Suprapubic skin (tissue), 4 donors: Measurements from ENCODE around the gene ANO2.

Experiments used
- CTCF ChIP-seq, 2 donors: fragments of 200-600 bp in 1 of 2; fragments of 450-650 bp in 1 of 2; sonication (generic) in 1 of 2; IDR thresholded peaks; one replicate each; pipeline ENCODE4 v1.5.1; 2016 to 2019; ENCODE audit warnings: antibody characterized with exemption in 2 of 2, mild to moderate bottlenecking in 1 of 2, moderate library complexity in 1 of 2
- EP300 ChIP-seq: sonication (generic); formaldehyde crosslinking; IDR thresholded peaks from one replicate; pipeline ENCODE4 v1.6.1; 2017; ENCODE audit warnings: antibody characterized with exemption
- POLR2A ChIP-seq, 2 donors: fragments of 450-650 bp; IDR thresholded peaks; one replicate each; pipeline ENCODE4 v1.6.1; 2017; ENCODE audit warnings: antibody characterized with exemption in 2 of 2, mild to moderate bottlenecking in 2 of 2, moderate library complexity in 2 of 2
- POLR2AphosphoS5 ChIP-seq, 3 donors: sonication (generic); formaldehyde crosslinking; IDR thresholded peaks; one replicate each; pipeline ENCODE4 v1.6.1; 2017; ENCODE audit warnings: antibody characterized with exemption in 3 of 3

- no peak for TF ChIP-seq CTCF (IDR thresholded peaks at IDR 0.05)
- no peak for TF ChIP-seq EP300
- no peak for TF ChIP-seq POLR2A (IDR thresholded peaks at IDR 0.05)
- no peak for TF ChIP-seq POLR2AphosphoS5 (IDR thresholded peaks at IDR 0.05)
Measured at GRCh38 chr12:5692850-5693249, 252.2 kb downstream of the ANO2 start.
